Left colon (tissue), 2 donors: ENCODE data around the gene SQSTM1. TPM values are rescaled to one million over a fixed set of nuclear protein-coding genes. Genes with fewer than 3 reads are reported as not detected.
"Not testable (repeated sequence)": the region's sequence is repeated elsewhere in the genome, so short reads cannot be mapped to it uniquely, and the experiment has no call there.

Experiments used
- ATAC-seq: fragments of 200-7000 bp; cut with Tn5 transposase; one replicate; pipeline ENCODE4 v1.9.1; 2020; ENCODE audit warnings: mild to moderate bottlenecking, moderate library complexity
- DNase-seq, 2 donors: peaks; one replicate each; pipeline ENCODE4 v3.0.0-alpha.2; 2020
- intact Hi-C, 2 donors: fragments of 100-400 bp; cut with DNase I in 1 of 2; cut with micrococcal nuclease in 1 of 2; formaldehyde crosslinking; loops; one replicate each; pipeline versions ENCODE4 v1.11.2 to v1.14.0; 2022; cut with DNase I, micrococcal nuclease
- total RNA-seq, 2 donors: library from RNA; stranded (reverse); fragmentation: NEBNext Ultra II Directional; extraction: Animal tissue kit (Norgen Biotek cat#: 25700); gene quantifications; one replicate each; pipeline ENCODE4 v1.2.1, GENCODE V29; 2021
- donor health status: DM: no; HTN: no; CAD: no.
- donor health status: DM: yes; HTN: yes; CAD: no.

SQSTM1 gene
- total RNA-seq, 2 donors from 2014 or later, result 200 to 355 TPM

DNA sequence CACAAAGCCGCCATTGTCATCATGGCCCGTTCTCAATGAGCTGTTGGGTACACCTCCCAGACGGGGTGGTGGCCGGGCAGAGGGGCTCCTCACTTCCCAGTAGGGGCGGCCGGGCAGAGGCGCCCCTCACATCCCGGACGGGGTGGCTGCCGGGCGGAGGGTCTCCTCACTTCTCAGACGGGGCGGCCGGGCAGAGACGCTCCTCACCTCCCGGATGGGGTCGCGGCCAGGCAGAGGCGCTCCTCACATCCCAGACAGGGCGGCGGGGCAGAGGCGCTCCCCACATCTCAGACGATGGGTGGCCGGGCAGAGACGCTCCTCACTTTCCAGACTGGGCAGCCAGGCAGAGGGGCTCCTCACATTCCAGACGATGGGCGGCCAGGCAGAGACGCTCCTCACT lies 14.2 kb downstream of the SQSTM1 start:
- intact Hi-C loops, ATAC-seq, DNase-seq: not testable (repeated sequence)

DNA sequence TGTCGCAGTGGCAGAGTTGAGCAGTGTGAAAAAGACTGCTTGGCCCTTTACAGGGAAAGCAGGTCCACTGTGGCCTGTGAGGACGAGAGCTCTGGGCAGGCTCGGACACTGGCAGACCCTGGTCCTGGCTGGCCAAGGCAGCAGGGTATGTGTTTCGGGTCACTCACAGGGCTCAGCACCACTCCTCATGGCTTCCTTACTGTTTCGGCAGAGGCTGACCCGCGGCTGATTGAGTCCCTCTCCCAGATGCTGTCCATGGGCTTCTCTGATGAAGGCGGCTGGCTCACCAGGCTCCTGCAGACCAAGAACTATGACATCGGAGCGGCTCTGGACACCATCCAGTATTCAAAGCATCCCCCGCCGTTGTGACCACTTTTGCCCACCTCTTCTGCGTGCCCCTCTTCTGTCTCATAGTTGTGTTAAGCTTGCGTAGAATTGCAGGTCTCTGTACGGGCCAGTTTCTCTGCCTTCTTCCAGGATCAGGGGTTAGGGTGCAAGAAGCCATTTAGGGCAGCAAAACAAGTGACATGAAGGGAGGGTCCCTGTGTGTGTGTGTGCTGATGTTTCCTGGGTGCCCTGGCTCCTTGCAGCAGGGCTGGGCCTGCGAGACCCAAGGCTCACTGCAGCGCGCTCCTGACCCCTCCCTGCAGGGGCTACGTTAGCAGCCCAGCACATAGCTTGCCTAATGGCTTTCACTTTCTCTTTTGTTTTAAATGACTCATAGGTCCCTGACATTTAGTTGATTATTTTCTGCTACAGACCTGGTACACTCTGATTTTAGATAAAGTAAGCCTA lies 15.7 kb downstream of the SQSTM1 start:
- ATAC-seq (peak; percentile 38), DNase-seq (no peak)
- intact Hi-C loops, result no loop called here

DNA sequence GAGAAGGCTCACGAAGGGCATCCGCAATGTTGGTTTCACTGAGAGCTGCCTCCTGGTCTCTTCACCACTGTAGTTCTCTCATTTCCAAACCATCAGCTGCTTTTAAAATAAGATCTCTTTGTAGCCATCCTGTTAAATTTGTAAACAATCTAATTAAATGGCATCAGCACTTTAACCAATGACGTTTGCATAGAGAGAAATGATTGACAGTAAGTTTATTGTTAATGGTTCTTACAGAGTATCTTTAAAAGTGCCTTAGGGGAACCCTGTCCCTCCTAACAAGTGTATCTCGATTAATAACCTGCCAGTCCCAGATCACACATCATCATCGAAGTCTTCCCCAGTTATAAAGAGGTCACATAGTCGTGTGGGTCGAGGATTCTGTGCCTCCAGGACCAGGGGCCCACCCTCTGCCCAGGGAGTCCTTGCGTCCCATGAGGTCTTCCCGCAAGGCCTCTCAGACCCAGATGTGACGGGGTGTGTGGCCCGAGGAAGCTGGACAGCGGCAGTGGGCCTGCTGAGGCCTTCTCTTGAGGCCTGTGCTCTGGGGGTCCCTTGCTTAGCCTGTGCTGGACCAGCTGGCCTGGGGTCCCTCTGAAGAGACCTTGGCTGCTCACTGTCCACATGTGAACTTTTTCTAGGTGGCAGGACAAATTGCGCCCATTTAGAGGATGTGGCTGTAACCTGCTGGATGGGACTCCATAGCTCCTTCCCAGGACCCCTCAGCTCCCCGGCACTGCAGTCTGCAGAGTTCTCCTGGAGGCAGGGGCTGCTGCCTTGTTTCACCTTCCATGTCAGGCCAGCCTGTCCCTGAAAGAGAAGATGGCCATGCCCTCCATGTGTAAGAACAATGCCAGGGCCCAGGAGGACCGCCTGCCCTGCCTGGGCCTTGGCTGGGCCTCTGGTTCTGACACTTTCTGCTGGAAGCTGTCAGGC lies 16.6 kb downstream of the SQSTM1 start:
- peak; percentile 8 for ATAC-seq

DNA sequence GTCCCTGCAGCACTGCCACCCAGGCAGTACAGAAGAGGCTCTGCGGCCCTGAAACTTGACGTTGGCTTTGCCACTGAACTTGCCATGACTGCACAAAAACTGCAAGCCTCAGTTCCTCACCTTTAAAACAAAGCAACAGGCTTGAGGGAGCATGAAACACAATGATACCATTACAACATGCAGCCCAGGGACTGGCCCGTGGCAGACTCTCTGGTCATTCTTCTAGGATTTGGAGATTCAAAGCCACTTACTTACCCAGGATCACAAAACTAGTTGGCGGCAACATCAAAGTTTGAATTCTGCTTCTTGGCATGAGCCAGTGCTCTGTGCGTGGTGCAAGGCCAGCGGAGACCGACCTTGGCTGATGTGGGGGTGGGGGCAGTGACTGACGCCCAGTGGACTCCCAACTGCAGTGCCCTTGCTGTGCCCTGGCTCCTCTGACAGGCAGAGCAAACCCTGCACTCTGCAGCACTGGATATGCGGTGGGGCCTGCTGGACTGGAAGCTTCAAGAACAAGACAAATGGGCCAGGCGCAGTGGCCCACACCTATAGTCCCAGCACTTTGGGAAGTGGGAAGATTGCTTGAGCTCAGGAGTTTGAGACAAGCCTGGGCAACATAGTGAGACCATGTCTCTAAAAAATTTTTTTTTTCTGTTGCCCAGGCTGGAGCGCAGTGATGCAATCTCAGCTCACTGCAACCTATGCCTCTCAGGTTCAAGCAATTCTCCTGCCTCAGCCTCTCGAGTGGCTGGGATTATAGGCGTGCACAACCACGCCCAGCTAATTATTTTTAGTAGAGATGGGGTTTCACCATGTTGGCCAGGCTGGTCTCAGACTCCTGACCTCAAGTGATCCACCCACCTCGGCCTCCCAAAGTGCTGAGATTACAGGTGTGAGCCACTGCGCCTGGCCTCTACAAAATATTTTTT lies 18.9 kb downstream of the SQSTM1 start:
- no peak for DNase-seq
- ATAC-seq, result peak; percentile 14
- intact Hi-C loops, result no loop called here

More for the DNA sequence above, 16.6 kb downstream of the SQSTM1 start:
- intact Hi-C loops, result no loop called here
- DNase-seq, result no peak

DNA sequence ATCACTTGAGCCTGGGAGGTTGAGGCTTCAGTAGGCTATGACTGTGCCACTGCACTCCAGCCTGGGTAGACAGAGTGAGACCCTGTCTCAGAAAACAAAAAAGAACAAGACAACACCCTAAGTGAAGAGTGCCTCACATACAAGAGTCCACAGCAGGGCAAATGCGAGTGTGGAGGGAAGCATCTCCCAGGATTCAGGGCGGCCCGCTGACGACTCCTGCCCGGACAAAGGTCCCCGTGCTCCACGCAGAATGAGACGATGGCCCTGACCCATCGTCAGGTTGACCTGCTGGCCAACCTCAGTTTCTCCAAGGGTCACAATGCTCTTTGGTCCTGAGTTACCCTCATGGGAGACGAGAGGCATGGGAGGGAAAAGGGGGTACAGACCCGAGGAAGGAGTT lies 19.6 kb downstream of the SQSTM1 start:
- intact Hi-C loops, result no loop called here
- ATAC-seq (peak; percentile 3), DNase-seq (no peak)

DNA sequence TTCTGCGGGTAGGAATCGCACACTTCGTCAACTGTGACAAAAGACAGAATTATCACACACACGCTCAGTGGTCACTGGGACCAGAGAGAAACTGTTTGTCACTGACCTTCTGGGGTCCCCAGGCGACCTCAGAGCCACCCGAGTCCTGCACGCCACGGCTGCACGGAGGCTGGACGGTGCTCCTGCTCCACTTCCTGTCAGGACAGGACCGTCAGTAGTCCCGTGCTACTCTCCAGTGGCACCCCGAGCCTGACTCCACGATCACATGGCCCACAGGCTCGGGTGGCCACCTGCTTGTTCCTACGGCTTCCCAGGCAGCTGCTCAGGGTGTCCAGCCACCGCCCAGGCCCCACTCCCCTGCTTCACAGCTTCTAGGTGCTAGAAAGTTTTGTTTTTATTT lies 20.1 kb downstream of the SQSTM1 start:
- ATAC-seq, result no peak
- intact Hi-C loops, result no loop called here
- no peak for DNase-seq

DNA sequence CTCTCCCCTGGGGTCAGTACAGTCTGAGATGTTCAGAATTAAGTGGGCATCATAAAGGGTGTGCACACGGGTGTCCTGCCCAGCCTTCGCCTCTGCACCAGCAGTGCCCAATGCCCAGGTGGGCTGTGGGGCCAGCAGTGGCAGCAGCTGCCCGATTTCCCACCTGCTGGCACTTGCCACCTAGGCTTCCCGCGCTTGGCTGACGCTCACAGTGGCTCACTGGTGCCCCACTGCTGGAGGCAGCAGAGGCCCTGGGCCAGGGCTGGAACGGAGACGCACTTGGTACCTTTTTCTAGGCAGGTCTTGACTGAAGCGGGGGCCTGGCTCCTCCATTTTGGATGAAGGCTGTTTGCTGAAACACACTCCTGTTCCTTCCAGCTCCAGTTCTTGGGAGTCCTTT lies 20.9 kb downstream of the SQSTM1 start:
- intact Hi-C loops, result no loop called here
- ATAC-seq (no peak), DNase-seq (no peak)

DNA sequence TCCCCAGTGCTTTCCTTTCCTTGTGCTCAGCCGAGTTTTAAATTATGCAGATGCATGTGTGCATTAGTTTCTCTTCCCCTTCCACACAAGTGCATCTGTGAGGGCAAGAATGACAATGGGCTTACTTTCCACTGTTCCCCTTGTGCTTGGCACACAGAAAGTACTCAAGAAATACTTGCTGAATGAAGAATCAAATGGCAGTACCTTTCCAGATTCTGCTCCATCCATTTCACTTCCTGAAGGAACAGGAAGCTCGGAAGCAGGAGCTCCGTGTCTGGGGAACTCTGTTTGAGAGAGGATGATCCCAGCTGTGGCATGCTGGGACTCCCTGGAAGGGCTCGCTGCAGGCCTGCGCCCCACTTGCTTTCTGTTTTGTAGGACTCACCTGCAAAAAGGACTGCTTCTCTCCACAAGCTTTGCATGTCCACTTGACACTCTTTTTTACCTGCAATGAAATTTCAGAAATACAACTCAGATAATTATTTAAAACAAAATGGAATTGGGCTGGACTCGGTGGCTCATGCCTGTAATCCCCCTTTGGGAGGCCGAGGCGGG lies 32.4 kb downstream of the SQSTM1 start:
- no peak for DNase-seq
- no peak for ATAC-seq
- intact Hi-C loops, result no loop called here

DNA sequence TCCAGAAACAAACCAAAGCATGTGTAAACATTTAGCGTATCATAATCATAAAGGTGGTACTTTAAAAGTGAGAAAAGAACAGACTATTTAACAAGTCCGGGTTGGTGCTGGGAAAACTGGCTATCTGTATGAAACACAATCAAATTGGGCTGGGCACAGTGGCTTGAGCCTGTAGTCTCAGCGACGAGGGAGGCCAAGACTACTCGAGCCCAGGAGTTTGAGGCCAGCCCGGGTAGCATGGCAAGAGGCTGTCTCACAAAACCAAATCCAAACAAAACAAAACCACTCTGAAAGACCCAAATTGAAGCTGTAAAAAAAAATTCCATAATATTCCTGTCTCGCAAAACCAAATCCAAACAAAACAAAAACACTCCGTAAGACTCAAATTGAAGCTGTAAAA lies 33.7 kb downstream of the SQSTM1 start:
- DNase-seq, result no peak
- intact Hi-C loops, result no loop called here
- ATAC-seq, result no peak

DNA sequence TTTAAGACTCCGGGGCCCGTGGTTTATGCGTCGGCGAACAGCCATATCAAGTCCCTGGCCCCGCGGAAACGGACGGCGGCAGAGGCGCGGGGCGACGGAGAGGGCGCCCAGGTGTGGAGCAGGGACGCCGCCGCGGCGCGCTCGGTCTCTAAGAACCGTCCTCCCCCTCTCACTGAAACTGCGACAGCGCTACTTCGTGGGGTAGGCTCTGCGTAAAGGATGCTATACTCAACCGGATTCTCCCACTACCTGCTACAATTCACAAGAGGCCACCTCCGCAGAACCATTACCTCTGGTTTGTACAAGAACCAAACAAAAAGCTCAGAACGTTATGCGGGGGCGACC lies 37.5 kb downstream of the SQSTM1 start:
- ATAC-seq (peak; percentile 67), DNase-seq (peak; percentile 33 to 62)
- intact Hi-C loops, result no loop called here

DNA sequence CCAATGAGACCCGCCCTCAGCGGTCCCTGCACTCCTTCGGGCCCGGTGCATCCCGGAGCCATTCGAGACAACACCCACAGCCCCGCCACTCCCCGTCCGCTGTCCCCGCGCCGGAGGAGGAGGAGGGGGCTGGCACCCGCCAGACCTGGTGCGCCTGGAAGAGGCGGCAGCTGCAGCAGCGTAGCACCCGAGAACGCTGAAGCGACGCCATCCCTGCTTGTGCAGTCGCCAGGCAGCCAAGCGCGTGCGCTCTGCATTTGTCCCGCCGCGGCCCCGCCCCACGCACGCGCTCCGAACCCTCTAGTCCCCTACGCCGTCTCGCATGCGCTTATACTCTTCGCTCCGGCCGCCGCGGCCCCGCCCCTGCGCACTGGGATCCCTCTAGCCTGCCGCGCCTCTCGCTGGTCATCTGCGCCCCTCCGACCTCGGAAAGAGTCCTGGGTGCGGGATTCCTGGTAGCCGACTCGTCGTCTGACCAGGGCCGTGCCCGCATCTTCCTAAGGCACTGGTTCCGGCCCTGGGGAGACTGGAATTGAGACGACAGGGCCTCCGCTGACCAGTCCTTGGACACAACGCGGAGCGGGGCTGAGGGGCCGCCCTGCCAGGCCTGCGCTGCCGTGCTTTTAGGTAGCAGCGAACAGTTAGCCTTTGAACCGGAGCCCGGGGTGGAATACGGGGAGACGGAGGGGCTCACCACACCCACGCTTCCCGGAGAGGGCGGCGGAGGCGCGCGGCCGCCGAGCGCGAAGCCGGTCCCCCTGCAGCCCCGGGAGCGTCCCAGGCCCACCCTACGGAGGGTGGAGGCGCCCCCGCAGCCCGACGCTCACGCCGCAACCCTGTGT lies 38.1 kb downstream of the SQSTM1 start, which contains the start of gene MRNIP:
Gene MRNIP, minus strand, starts transcription at position 232 of the 842 bp plus-strand sequence. Its CDS starts 21 bp downstream, at position 211.
- ATAC-seq, result peak; percentile 96
- intact Hi-C loops, result no loop called here
- peak; percentile 96 to 99 for DNase-seq

DNA sequence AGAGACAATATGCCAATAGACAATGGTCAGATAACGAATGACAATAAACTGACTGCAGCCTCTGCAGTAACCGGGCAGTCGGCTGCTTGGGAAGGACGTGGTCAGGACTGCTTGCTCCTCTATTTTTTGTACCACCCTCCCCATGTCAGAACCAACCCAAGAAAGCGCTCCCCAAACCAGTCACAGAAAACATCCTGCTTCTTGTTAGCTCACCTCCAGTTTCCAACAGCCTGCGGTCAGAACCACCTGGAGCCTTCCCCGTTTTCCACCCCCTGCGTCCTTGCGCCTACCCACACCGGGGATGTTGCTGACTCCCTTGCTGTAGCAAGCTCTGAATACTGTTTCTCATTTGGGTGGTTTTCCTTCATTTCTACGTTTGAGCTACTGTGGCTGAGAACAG lies 39.6 kb downstream of the SQSTM1 start:
- intact Hi-C loops, result no loop called here
- DNase-seq (no peak), ATAC-seq (no peak)

DNA sequence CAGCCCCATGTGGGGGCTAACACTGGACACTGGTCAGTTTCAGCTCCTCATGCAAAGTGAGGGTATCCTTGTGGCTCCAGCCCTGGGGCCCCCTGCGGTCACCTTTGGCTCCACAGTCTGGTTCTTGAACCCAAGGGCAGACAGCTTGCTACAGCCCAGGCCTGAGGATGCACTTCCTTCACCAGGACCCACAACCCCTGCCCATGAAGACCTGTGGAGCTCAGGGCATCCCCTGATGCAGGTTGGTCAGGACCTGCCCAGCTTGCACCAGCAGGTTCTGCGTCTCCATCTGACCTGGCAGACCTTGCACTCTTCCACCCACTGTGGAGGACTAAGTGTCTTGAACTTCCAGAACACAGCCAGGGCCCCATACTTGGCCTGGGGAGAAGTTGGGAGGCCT lies 41.6 kb downstream of the SQSTM1 start:
- intact Hi-C loops, result no loop called here
- ATAC-seq (no peak), DNase-seq (no peak)

DNA sequence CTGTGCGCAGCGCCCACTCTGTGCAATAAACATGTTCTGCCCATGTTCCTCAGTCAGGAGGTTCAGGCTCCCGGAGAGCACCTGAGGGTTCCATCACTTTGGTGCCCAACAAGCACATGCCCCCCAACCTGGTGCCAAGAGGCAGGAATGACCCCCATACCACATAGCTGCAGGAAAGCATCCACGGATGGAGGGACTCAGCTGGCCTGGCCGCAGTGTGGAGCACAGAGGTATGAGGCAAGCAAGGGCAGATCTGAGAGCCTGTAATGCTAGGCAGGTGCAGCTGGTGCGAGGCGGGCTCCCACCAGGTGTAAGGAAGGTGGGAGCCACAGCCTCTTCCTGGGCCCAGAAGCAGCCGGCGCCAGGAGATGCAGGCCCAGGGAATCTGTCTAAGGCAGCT lies 42.2 kb downstream of the SQSTM1 start:
- DNase-seq (no peak), ATAC-seq (no peak)
- intact Hi-C loops, result no loop called here

DNA sequence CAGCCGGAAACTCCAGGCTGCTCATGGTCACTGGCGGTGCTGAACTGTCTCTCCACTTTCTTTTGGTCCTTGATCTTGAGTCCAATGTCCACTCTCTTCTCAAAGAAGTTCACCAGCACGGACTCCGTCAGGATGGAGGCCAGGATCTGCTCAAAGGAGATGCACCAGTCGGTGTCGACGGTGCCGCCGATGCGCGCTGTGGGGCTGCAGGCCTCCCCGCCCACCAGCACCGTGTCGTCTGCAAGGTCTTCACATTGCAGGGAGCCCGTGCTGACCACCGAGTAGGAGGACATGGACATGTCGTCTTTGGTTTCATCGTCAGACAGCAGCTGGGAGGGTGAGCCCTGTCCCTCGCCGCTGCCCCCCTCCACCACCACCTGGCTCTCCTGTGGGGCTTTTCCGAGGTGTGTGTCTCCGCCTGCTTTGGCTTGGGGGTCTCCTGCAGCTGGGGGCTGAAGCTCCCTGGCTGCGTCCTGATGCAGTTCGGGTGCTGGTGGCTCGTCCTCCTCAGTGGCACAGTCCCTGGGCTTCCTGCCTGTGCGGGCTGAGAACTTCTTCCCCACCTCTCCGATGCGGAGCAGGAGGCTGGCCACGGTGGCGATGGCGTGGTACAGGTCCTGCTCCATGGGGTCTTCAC lies 42.9 kb downstream of the SQSTM1 start:
- DNase-seq, result no peak
- ATAC-seq, result no peak
- intact Hi-C loops, result no loop called here

DNA sequence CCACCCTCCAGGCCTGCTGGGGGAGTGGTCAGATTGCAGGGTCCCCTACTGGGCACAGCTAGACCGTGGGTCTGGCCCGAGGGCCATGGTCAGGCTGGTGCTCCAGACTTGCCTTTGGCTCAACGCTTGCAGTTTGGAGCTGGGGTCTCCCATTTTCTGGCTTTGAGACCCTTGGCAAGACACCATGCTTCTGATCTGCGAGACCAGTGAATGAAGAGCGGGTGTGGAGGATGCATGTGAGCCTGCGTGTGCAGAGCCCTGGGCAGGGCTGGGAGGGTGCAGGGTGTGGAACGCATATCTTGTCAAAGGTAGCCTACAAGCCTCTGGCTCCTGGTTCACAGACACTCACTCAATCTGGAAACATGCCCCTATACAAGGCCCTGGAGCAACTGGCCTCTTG lies 44.0 kb downstream of the SQSTM1 start:
- DNase-seq, result no peak
- ATAC-seq, result no peak
- intact Hi-C loops, result no loop called here

DNA sequence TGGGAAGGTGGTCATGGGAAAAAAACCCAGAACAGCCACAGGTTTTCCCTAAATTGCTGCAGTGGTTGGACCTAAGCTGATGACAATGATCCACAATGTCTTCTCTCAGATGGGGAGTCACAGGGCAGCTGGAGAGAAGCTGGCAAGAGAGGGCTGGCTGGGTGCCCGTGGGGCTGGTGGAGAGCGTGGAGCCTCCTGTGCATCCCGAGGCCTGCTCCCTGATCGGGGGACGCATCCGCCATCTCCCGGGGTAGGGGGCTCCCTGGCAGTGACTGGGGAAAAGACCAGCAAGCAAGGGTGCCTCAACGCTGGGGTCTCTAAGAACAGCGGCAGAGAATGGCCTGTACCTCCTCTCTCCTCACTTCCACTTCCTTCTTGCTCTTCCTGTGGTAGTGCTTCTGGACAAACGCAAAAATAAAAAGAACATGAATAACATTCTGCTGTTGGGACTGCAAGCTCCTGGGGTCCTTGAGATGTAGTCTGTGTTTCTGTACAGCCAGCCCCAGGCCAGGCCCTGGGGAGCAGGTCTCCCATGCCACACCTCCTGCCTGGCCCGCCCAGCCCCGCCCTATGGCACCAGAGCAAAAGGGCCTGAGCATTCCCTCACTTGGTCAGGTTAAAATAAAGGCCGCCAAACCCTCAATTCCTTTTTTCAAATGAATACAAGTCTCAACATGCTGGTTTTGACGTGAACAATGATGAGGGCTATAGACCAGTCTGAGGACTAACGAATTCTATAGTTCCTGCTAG lies 45.0 kb downstream of the SQSTM1 start:
- intact Hi-C loops, result no loop called here
- ATAC-seq, result peak; percentile 58
- no peak for DNase-seq
